GM19372 (cell line): ENCODE measurements around the gene NDUFS3.

Experiments
- ATAC-seq: cut with Tn5 transposase; IDR thresholded peaks from one replicate; pipeline ENCODE4 v1.9.1; 2021; ENCODE audit warnings: mild to moderate bottlenecking, low read depth, moderate library complexity; ENCODE audit not compliant: unreplicated experiment

NDUFS3 gene

DNA sequence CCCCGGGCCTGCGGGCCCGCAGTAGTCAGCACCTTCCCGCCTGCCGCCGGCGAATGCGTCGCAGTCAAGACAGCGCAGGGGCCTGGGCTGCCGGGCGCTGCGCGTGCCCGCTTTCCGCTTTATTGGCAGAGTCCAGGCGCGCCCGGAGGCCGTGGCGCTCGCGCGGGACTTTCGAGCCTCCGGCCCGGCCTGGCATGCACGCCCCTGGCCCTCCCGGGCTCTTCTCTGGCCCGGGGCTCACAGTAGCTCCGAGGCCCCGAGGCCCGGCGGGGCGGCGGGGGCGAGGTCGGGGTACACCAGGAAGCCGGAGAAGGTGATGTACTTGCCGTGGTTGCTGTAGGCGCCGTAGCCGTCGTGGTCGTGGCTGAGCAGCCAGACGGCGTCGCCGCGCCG, 10.7 kb downstream of the NDUFS3 start:
- no peak for ATAC-seq

DNA sequence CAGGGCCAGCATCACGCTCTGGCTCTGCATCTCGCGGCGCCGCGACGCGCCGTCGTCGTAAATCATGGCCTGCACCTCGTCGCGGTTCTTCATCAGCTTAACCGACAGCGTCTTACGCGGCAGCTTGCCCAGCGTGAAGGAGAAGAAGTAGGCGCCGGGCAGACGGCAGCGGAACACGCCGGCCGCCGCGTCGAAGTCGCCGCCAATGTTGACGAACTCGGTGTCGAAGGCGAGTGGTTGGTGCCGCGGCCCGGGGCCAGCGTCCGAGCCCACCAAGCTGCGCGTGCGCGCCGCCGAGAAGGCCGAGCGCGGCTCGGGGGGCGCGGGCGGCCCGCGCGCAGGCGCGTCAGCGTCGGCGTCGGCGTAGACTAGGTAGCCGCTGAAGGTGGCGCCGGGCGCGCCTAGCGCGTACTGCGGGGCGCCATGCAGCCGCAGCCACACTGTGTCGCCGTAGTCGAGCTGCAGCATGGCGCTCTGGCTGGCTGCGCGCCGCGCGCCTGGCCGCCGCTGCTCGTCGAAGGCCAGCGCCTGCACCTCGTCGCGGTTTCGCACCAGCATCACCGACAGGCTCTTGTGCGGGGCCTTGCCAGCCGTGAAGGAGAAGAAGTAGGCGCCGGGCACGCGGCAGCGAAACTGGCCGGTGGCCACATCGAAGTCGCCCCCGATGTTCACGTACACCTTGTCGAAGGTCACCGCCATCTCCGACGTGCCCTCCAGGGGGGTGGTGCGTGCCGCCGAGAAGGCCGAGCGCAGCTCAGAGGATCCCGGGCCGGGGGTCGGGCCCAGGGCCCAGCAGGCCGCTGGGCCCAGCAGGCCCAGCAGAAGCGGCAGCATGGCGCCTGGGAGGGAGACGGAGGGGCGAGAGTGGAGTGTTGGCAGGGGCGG, 11.3 kb downstream of the NDUFS3 start:
- no peak for ATAC-seq

DNA sequence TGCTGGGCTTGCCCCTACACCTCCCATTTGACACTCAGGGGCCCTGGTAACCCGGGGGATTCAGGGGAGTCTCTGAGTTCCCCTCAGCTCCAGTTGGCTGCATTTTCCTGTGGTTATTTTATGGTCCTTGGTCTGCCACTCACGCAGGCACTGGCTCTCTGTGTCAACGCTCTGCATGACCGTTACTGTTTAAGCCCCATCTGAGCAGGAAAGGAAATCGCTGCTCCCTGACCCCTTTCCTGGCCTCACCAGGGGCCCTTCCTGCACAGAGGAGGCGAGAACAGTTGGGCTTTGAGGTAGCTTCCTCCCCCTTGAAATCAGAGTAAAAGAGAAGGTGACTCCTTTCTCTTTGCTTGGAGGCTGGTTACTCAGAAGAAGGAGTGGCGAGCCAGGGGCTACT, 12.9 kb downstream of the NDUFS3 start:
- ATAC-seq = no peak

DNA sequence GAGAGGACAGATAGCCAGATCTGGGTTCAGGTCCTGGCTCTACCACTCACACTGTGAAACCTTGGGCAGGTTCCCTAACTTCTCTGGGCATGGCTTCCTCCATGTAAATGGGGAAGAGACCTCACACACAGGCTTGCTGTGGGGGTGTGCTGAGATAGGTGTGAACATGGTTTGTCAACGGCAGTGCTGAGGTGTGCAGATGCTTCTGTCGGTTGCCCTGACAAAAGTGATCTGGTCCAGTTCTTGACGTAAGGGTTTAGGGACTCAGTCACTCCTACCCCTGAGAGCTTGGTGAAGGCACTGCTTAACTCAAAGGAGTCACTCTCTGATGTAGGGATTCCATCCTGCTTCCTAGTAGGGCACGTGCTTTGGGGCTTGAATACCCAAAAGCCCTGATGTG, 13.4 kb downstream of the NDUFS3 start:
- no peak for ATAC-seq

DNA sequence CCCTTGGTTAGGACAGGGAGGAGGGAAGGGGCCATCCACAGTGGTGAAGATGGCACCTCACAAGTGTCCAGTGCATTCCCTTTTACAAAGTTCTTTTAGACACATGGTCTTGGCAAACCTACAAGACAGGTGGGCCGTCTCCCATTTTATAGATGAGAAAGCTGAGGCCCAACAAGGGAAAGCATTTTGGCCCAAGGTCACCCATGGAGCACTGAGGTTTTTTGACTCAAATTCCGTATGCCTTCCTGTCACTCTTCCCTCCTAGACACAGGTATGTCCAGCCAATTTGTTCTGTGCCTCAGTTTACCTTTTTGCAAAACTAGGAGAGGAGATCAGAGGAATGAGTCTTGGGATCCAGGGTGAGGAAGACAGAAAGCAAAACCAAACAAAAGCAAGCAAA, 14.1 kb downstream of the NDUFS3 start:
- no peak for ATAC-seq

DNA sequence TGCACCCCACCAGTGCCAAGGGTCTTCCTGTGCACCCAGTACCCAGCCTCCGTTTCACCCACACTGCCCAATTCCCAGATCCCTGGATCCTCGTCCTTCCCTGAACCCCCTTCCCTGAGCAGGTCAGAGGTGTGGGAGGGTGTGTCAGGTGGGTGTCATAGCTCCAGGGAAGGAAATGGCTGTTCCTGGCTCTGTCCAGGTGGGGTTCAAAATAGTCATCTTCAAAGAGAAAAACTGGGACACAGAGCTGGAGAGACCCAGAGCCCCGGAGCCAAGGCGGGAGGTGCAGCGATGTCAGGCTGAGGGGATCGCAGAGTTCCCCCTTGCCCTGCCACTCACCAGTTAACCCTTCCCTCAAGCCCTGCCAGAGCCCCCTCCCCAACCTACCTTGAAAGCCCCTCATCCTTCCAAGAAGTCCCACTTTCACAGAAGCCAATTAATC, 14.6 kb downstream of the NDUFS3 start:
- ATAC-seq = no peak

DNA sequence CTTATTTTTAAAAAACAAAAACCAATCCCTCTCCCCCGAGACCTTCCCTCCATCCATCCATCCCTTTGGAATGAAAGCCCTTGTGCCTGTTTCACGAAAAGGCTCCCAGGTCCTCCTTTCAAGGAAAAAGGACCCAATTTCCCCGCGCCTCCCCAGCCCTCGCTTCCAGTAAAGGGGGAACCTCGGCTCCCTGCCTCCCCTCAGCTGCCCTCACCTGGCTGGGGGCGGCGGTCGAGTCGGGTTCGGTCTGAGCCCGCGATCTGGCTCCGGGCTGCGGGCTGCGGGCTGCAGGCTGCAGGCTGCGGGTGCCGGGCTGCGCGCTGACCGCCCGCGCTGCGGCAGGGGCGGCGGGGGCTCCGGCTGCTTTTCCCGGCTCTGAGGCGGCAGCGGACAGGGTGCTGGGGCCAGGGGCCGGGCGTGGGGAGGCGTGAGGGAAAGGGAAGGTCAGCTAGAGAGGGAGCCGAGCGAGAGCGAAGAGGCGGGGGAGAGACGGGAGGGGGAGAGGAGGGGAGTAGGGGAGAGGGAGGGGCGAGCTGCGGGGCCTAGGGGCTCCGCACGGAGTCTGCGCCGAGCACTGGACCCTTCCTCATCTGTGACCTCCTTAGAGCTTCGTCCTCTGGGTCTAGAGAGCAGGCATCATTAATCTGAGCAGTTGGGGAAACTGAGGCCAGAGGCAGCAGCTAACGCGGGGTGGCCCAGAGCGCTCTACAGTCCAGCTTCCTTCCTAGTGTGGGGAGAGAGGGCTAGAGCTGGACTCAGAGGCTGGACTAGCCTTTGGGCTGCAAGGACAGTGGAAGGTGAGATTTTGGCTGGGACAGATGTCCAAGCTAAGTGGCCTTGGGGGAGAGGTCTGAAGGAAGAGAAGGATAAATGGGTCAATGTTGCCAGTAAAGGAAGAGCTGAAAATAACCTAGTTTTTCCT, 15.3 kb downstream of the NDUFS3 start, which contains the start of gene C1QTNF4:
TSS of gene C1QTNF4 (minus strand) at position 478 of the 922 bp plus-strand sequence. CDS start 3,601 bp downstream, outside the sequence.
- no peak for ATAC-seq

DNA sequence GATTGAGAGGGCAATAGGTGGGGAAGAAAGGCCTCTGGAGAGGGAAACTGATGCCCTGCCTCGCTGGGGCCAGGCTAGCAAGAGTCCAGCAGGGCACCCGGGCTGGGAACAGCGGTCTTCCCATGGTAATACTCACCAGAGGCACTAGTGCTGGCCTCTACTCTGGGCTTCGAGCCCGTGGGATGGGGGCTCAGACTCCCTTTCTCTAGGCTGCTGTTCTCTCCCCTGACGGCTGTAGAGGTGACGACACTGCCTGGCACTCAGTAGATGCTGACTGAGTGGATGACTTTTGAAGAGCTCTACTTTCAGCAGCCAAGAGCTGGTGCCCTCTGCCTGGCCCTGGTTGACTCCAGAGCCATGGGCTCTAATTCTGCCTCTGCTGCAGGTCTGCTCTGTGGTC, 16.2 kb downstream of the NDUFS3 start:
- ATAC-seq = no peak

DNA sequence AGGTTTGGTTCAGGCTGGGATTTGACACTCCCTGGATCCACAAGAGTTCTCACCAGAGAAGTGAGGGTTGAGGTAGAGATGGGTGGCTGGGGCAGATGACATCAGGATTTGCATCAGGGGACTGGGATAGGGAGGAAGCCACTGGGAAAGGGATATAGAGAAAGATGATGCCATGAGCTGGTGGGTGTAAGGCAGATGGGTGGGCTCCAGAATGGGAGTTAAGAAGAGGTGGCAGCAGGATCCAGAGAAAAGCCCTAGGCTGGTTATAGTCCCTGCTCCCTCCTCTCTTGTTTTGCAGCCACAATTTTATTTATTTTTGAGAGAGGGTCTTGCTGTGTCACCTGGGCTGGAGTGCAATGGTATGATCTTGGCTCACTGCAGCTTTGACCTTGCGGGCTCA, 17.1 kb downstream of the NDUFS3 start:
- no peak for ATAC-seq

DNA sequence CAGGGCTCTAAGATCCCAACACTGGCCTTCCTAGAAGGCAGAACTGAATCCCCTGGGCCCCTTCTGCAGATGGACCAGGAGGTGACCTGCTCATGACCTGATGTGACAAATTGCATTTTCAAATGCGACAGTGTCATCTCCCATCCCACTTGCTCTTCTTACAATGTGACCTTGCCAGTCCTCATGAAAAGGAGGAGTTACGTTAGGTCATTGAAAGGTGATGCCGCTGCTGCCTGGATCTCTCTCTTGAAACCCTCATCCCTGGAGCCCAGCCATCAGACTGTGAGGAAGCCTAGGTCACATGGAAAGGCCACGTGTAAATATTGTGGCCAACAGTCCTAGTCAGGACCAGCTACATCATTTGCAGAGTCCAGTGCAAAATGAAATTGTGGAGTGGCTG, 21.0 kb downstream of the NDUFS3 start:
- no peak for ATAC-seq

DNA sequence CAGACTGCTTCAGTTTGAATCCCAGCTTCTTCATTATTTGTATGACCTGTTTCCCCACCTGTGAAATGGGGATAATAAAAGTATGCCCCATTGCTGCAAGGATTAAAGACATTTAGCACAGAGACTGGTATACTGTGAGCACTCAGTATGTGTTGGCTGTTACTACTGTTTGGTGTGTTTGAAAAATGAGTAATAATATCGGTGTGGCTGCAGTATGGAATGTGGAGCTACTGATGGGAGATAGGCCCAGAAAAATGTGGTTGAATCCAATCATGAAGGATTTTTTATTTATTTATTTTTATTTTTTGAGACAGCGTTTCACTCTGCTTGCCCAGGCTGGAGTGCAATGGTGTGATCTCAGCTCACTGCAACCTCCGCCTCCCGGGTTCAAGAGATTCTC, 24.4 kb downstream of the NDUFS3 start:
- no peak for ATAC-seq

DNA sequence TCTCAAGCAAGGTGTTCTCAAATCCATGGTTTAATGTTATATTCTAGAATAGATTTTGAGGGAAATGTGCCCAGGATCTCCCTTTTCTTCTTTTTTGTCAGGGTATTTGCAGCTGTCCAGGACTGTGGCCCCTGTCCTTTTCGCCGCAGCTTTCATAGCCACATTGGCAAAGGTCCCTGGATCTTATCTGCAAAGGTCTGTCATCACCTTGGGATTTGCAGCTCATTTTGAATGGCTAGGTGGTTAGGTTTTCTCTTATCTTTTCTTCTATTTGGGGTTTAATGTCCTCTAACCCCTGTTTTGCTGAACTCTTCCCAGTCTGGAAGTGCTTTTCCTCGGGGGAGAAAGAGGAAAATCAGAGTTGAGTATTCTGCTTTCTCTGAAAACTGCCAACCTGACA, 27.0 kb downstream of the NDUFS3 start:
- no peak for ATAC-seq

DNA sequence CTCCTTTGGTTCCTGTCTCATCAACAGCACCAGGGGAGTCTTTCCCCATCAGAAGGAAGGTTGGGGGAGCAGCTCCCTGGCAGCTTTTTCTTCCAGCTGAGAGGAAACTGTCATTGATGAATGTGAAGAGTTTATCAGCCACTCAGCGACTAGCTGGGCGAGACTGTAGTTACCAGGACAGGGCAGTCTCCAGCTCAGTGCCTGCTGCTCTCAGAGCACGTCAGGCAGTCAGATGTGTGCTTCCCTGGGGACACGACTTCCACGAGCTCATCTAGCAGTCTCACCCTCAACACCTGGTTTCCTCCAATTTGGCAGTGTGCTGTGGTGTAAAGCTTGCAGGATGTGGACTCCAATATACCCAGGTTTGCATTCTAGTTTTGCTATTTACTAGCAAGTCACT, 27.9 kb downstream of the NDUFS3 start:
- ATAC-seq = no peak

DNA sequence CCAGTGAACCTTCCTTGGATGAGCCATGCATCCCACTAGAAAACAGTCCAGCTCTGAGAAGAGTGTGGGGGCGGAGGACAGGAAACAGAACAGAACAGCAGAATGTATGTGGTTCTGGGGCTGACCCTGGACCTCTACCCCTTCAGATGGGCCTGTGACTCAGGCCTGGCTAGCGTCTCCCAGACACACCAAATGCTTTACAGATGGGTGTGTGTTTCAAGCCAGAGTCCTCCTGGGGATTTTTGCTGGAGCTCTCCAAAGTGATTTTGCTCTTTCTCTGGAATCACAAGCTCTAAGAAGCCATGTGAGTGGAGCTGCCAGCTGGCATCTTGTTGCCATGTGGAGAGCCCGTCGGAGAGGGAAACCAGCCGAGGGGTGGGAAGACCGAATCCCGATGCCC, 28.5 kb downstream of the NDUFS3 start:
- ATAC-seq = no peak

DNA sequence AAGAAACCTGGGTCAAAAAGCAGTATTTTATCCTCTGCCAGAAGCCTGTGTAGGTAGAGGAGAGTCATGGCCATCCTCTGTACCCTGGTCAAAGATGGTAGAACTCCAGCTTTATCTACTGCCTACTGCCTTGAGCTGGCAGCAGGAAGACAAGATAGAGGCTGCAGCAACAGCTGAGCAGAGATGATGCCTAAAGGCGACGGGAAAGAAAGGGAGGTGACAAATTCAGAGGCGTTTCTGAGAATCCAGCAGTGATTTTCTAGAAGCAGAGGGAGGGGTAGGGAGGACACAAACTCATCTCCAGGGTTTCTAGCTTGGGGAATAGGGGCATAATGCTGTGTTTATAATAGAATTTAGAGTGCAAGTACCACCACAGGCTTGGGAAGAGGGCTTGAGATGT, 30.8 kb downstream of the NDUFS3 start:
- no peak for ATAC-seq

DNA sequence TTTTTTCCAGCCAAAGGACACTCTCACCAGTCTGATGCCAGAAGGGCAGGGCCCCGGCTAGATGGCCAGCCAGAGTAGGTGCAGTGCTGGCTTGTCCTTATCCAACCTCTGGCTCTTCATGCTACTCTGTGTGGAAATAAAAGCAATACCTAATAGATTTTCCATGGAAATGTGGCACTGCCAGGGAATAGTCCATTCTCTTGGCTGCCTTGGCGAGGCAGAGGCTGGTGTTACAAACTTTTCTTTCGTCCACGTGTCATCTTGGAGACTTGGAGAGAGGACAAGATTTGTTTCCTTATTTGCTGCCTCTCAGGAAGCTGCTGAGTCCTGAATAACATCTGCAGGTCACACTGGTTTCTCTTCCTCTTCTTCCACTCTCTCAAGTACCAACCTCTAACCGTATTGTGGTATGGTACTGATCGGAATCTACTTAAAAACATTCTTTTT, 32.5 kb downstream of the NDUFS3 start:
- ATAC-seq = no peak

DNA sequence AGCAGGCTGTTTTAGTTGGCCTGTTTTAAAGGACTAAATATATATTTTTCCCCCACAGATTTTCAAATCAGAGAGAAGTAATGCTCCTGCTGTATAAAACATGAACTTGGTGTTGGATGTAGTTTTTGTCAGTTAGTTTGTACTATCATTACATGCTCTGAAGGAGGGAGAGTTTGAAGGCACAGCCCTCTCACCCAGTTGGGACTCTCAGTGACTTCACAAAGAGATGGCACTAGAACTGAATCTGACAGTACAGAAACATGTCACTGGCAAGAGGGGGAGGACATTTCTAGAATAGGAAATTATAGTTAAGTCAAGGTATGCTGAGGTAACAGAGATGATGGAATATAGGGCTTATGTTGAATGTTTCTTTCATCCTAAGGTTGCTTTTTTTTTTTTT, 36.4 kb downstream of the NDUFS3 start:
- no peak for ATAC-seq

DNA sequence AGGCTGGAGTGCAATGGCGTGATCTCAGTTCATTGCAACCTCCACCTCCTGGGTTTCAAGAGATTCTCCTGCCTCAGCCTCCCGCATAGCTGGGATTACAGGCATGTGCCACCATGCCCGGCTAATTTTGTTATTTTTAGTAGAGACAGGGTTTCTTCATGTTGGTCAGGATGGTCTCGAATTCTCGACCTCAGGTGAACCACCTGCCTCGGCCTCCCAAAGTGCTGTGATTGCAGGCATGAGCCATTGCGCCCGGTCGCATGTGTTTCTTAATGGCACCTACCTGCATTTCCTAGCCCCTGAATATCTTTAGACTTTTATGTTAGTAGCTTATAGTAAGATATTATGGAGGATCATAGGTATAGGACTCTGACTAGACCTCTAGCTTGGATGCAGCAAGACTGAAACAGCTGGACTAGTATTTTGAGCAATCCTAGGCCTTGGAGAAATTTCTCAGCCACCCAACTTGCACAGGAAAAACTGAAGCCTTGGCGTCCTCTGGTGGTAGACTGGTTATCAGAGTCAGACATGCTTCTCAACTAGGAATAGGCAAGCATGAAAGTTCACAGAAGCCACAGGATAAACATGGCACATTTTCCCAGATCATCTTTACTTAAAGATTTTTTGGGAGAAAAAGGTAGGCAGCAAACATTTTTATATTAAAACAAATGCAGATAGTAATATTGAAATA, 38.0 kb downstream of the NDUFS3 start:
- no peak for ATAC-seq

DNA sequence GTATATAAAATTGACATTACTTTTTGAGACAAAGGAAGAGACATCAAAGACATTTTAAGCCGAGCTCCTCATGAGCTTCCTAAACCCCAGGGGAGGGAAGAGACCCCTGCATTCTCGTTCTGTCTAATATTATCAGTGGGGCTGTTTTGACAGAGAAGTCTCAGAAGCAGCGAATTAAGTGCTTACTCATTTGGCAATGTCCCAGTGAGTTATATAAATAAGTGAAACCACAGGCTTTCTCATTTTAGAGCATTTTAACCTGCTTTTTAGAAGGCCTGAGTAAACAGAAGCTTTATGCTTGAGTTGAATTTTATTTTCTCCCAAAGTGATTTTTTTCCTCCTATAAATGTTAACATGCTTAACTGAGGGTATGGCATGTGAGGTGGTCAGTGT, 38.5 kb downstream of the NDUFS3 start:
- no peak for ATAC-seq

DNA sequence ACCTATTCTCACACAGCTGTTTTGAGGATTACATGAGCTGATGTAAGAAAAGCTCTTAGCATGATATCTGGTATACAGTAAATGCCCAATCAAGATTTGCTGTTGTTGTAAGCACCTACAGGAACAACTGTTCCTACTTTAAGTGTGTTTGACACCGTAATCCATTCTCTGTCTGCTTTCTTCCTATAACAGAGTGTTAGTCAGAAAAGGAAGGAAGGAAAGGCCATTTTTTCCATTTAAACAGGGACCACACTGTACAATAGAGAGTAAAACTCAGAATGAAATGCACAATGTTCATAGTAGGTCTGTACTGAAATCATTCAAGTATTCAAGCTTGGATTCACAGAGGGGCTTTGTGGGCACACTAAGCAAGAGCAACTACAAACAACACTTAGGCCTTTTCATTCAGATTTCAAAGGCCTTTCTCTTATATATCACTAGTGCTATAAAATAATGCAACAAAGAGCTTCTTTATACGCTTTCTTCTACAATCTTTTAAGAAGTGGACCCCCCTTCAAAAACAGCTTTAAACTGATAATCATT, 42.0 kb downstream of the NDUFS3 start:
- ATAC-seq = no peak
